GM10266 (cell line): Measurements from ENCODE around the gene COG6.

Experiments used
- DNase-seq: peaks from one replicate; pipeline ENCODE4 v3.0.0; 2012; ENCODE audit errors: extremely low spot score
- CTCF ChIP-seq: IDR thresholded peaks from 2 replicates; pipeline ENCODE4 v1.5.1; 2012; ENCODE audit warnings: mild to moderate bottlenecking, low read depth; ENCODE audit not compliant: control insufficient read depth, insufficient read depth; ENCODE audit errors: missing control alignments

Gene COG6

GRCh38 chr13:39623466-39623865 is 32.0 kb upstream of the COG6 start:
- DNase-seq, result no peak
- no peak for TF ChIP-seq CTCF

- TF ChIP-seq CTCF, result no peak
Observed at GRCh38 chr13:39631307-39631706, 24.2 kb upstream of the COG6 start.

GRCh38 chr13:39632994-39633393 is 22.5 kb upstream of the COG6 start:
- DNase-seq, result no peak
- TF ChIP-seq CTCF, result no peak

More at GRCh38 chr13:39631307-39631706, 24.2 kb upstream of the COG6 start:
- no peak for DNase-seq

GRCh38 chr13:39635564-39635963 is 19.9 kb upstream of the COG6 start:
- TF ChIP-seq CTCF, result no peak
- no peak for DNase-seq

GRCh38 chr13:39637890-39638289 is 17.6 kb upstream of the COG6 start:
- DNase-seq, result no peak
- no peak for TF ChIP-seq CTCF

- no peak for DNase-seq
- TF ChIP-seq CTCF, result no peak
Observed at GRCh38 chr13:39641645-39642044, 13.8 kb upstream of the COG6 start.

- DNase-seq, result no peak
- TF ChIP-seq CTCF, result no peak
Observed at GRCh38 chr13:39646122-39646521, 9.3 kb upstream of the COG6 start.
